Fibroblast of skin of left biceps (primary cell): ENCODE results near the gene BOK.
"Not testable (repeated sequence)": the region's sequence is repeated elsewhere in the genome, so short reads cannot be mapped to it uniquely, and the experiment has no call there.

Experiments used
- DNase-seq, 2 experiments: peaks; one replicate each; pipeline ENCODE4 v3.0.0-alpha.2; 2013; ENCODE audit warnings: low read depth in 2 of 2

Gene BOK

DNA sequence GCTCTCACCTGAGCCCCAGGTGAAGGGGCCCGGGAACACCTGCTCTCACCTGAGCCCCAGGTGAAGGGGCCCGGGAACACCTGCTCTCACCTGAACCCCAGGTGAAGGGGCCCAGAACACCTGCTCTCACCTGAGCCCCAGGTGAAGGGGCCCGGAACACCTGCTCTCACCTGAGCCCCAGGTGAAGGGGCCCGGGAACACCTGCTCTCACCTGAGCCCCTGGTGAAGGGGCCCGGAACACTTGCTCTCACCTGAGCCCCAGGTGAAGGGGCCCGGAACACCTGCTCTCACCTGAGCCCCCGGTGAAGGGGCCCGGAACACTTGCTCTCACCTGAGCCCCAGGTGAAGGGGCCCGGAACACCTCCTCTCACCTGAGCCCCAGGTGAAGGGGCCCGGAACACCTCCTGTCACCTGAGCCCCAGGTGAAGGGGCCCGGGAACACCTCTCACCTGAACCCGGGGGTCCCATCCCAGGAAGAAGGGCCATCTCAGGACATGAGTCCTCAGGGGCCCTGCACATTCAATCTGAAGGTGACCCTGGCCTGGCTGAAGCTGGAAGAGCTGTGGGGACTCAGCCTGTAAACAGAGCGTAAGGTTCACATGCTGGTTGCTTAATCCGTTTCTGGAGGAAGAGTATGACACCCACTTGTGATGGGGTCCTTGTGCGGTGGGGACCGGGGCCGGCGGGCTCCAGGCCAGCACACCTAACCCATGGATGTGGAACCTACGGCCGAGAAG, 14.5 kb downstream of the BOK start:
- not testable (repeated sequence) for DNase-seq

DNA sequence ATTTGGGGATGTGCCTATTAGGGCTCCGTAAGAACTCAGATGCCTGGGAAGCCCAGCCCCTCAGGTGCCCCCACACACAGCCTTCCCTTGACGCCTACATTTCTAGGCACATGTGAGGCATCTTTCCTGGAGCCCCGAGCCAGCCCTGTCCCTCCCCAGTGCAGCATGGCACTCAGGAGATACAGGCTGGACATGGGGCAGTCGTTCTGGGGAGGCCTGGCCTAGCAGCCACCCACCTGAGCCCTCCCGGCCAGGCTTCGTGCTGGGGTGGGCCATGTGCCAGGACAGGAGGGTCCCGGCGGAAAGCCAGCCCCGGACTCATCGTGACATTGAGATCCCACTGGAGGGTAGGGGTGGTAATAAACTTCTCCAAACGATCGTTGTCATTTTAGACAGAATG, 15.2 kb downstream of the BOK start:
- no peak for DNase-seq

DNA sequence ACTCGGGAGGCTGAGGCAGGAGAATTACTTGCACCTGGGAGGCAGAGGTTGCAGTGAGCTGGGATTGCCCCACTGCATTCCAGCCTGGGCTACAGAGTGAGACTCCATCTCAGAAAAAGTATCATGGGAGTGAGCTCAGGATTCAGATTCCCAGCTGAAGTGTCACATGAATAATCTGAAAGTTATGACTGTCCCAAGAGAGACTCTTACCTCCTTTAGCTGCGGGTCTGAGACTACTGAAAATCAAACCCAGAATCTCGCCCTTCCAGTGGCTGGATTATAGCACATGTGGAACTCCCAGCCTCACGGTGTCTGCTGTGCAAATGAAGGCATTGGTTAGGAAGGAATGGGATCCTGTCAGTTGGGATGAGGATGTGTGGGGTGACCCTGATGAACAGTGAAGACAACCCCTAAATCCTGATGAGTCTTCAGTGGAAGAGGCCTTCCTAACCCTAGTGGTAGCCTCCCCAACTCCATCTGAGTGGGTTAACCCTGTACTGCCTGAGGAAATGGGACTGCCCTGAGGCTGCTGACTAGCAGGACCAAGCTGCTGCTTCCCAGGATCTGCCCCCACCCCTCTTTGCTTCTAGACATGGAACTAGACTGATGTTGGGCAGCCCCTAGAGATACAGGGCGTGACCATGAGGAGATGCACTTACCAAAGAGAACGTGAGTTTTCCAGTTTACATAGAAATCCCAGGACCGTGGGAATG, 16.5 kb downstream of the BOK start:
- DNase-seq: no peak

DNA sequence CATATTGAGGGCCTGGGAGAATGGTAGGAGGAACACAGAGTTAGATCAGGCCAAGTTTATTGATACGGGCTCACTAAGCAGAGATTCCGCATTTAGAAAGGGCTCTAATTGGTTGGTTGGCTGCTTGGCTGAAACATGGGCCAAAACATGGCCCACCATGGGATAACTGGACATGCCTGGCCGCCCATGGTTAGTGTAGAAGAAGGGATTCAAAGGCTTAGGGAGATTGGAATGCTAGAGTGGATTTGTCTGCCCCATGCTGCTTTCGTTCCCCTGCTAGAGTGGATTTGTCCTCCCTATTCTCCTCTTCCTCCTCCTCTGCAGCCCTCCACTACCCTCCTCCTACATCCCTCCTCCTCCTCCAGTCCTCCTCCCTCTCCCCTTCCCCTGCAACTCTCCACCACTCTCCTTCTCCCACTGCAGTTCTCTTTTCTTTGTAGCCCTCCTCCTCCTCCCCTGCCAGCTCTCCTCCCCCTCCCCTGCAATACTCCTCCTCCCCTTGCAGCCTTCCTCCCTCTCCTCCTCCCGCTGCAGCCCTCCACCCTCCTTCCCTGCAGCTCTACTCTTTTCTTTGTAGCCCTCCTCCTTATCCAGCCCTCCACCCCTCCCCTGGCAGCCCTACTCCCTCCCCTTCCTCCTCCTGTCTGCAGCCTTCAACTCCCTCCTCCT, 17.2 kb downstream of the BOK start:
- DNase-seq: no peak

DNA sequence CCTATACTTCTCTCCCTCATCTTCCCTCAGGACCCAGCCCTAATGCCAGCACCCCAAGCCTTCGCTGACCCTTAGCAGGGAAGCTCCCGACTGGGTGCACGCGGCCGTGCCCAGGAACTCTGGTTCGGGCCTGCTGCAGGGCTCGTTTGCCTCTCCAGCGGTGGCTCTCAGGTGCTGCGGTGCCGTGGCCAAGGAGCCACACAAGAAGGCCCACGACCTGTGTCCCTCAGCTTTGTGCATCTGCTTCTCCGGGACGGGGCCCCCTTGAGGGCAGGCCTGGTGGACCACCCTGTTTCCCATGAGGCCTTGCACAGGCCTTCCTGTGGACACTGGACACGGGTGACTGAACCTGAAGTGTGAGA, 17.7 kb downstream of the BOK start:
- DNase-seq: no peak

DNA sequence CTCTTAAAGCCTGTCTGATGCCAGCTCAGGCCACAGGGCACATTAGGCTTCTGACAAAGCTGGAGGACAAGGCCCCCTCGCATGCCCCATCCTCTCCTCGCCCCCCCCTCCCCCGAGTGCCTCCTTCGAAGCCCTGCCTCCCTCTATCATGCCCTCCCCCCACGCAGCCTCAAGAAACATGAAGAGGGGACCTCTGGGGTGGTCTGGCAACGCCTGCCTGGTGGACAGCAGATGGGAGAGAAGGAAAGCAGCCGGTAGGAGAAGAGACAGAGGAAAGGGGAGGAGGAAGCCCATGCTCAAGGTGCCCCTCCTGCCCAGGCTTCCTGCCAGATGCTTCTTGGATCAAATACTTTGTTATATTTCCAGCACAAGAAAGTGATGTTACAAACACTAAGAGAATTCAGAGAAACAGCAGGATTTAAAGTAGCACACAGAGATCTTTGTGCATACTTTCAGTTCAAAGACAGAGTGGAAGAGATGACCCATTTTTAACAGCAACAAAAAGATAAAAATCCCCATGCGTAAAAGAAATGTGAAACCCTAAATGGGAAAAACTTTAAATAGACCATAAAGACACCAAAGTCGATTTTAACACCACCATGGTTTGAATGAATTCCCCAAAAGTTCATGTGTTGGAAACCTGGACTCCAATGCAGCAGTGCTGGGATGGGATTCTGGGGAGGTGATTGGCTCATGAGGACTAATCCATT, 19.0 kb downstream of the BOK start:
- DNase-seq: peak; percentile 27 to 29

DNA sequence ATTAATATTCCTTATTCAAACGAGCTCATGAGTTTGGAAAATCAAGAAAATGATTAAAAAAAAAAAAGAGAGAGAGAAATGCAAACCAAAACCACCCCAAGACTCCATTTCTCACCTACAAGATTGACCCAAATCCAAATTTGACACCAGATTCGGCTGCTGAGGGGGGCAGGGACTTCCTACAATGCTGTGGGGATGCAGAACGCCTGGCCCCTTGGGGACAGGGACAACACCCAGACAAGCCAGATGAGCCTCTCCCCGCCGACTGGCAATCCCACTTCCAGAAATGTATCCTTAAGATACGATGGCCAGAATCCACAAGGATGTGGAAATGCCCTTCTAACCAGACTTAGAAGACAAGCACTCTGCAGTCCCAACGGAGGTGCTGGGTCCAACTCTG, 20.7 kb downstream of the BOK start:
- DNase-seq: no peak

DNA sequence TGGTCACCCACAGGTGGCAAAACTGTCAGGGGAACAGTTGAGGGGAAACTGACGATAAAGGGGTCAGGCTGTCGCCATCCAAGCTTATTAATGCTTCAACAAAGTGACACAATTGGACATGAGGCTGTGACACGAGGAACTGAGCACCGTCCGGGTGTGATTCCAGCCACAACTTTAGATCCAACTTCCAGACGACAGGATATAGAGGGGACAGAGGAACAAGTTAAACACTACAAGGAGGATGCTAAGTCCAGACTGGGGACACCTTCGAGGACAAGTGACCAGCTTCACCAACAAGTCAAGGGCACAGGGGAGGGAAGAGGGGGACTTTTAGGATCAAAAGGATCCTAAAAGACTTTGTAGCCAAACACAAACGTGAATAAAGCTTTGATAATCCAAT, 23.8 kb downstream of the BOK start:
- DNase-seq: no peak

DNA sequence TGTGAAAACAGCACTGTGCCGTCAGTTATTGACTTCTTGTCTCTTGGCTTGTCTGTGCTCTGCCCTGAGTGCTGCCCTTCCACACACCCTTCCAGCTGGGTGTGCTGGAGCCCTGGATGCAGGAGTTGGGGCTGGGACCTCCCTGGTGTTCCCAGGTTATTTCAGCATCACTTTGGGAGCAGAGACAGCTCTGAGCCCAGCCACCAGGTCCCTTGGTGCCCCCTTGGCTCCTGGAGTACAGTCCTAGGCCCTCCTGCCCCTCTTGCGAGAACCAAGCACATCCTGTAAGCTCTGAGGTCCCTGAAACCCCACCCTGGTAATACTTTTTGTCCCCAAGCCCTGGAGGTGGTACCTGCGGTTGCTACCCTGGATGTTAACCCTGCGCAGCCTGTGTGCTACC, 24.3 kb downstream of the BOK start:
- no peak for DNase-seq

DNA sequence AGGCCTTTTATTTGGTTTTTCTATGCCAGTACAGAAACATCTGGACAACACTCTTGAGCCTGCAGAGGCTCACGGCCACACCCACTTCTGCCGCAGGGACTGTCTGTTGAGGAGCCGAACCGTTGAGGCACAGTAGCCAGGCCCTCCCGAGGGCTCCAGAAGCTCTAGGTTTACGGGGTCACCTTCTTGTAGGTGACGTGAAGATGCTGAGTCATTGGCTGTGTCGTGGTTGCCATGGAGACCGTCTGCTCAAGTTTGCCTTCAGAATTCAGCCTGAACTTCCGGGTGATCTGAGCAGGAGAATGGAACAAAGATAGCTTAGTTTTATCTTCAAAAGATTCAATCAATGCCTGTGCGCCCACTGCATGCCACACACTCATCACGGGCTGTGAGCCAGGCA, 25.9 kb downstream of the BOK start:
- DNase-seq: no peak

DNA sequence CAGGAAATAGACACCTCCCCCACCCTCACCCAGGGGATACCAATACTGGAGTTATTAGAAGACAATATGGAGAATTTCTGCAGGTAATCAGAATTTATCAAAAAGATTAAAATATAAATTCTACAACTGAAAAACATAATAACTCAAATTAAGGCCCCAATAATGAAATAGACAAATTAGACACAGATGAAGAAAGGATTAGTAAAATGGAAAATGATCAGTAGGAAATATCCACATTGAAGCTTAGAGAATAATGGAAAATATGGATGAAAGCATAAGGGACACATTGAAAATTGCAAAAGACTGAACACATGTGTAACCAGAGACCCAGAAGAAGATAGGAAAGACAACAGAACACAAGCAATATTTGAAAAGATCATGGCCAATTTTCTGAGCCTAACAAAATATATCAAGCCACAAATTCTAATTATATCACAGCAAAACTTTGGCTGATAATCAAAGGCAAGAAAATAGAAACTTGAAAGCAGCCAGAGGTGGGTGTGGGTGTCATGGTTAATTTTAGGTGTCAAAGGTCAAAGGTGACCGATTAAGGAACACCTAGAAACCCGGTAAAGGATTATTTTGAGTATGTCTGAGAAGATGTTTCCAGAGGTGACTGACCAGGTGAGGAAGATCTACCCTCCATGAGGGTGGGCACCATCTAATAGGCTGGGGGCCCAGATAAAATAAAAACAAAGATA, 28.2 kb downstream of the BOK start:
- no peak for DNase-seq

DNA sequence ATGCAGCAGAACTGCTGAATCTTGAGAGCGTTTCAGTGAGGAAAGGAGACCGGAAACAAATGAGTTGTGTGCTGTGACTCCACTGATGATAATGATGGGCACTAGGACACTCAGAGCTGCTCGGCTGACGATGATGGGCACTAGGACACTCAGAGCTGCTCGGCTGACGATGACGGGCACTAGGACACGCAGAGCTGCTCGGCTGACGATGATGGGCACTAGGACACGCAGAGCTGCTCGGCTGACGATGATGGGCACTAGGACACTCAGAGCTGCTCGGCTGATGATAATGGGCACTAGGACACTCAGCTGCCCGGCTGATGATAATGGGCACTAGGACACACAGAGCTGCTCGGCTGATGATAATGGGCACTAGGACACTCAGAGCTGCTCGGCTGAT, 31.3 kb downstream of the BOK start:
- not testable (repeated sequence) for DNase-seq

DNA sequence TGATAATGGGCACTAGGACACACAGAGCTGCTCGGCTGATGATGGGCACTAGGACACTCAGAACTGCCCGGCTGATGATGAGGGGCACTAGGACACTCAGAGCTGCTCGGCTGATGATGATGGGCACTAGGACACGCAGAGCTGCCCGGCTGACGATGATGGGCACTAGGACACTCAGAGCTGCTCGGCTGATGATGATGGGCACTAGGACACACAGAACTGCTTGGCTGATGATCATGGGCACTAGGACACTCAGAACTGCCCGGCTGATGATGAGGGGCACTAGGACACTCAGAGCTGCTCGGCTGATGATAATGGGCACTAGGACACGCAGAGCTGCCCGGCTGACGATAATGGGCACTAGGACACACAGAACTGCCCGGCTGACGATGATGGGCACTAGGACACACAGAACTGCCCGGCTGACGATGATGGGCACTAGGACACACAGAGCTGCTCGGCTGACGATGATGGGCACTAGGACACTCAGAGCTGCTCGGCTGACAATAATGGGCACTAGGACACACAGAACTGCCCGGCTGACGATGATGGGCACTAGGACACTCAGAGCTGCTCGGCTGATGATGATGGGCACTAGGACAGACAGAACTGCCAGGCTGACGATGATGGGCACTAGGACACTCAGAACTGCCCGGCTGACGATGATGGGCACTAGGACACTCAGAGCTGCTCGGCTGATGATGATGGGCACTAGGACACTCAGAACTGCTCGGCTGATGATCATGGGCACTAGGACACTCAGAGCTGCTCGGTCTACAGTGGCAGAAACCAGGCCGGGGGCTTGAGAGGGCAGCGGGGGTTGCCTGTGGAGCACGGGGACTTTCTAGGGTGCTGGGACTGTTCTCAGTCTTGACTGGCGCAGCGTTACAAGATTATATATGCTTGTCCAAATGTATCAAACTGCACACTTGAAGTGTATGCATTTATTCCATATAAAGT, 32.2 kb downstream of the BOK start:
- not testable (repeated sequence) for DNase-seq

DNA sequence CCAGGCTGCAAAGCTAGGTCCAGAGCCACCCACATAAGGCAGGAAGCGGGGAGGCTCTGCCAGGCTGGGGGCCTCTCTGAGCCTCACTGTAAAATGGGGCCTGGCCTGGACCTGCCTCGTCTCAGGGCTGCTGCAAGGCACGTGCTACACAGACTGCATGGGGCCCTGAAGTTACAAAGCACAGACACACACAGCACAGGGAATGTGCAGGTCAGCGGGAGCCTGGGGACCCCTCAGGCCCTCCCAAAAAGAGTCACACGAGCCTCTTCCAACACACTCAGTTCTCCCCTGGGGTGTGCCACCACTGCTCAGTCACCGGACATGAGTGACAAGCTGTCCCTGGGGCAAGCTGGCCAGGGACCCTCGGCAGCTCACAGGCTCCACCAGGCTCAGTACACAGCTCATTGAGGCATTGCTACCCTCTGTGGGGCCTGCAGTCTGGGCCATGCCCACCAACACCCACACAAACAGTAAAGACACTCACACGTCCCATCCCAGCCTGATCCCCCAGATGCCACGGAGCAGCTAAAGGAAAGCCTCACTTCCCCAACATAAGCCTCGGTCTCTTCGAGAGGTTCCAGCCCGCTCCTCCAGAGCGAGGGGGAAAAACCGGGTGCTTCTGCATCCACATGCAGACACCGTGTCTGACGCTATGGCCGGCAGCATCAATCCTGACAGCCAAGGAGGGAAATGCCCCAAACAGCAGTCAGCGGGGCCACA, 33.7 kb downstream of the BOK start:
- DNase-seq: no peak

DNA sequence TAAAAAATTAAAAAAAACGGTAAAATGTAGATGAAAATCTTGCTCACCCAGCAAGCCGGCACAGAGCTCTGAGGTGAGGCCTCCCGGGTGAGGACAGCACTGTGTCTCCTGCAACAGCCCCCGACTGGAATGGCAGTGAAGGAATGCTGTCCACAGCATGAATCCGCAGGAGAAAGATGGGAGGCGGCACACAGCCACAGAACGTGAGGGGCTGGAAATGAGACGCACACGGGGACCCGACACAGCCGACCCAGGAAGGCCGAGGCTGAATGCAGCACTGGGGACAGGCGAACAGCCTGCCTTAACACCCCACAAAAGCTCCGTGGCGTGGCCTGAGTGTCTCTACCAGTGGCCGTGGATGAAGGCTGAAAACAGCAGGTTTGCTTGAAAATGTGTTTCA, 34.7 kb downstream of the BOK start:
- DNase-seq: no peak

DNA sequence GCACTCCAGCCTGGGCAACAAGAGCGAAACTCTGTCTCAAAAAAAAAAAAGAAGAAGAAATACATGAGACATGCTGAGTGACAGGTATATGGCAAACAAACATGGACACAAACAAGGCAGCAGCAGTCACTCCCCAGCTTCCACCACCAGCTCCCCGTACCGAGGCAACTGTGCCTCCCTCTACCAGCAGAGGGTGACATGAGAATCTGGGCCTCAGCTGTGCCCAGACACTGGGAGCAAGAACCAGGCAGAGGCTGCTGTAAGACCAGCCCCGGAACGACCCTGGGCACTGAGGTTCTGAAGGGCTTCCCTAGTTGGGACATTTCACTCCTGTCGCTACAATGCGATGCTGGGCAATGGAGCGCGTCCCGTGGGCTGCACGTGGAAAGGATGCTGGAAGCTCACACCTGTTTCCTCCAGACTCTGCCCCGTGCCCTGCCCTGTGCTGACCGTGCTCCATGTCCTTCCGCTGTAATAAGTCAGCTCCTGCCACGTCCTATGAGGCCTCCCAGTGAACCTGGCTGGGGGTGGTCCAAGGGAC, 37.1 kb downstream of the BOK start:
- no peak for DNase-seq

DNA sequence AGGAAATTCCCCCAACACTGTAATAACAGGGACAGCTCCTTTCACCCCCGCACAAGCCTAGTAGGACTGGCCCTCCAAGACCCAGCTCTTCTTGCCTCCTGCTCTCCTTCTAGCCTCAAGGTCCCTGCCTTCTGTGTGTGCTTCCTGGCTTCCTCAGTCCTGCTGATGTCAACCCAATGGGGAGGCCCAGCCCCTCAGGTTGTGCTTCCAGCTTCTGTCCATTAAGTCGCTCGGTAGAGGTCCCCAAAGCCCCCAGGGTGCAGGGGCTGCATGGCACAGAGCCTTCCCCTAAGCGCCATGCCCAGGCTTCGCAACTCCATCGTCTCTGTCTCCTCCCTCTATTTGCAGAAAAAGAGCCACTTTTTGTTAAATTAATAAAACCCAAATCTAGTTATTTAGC, 39.0 kb downstream of the BOK start:
- DNase-seq: no peak

DNA sequence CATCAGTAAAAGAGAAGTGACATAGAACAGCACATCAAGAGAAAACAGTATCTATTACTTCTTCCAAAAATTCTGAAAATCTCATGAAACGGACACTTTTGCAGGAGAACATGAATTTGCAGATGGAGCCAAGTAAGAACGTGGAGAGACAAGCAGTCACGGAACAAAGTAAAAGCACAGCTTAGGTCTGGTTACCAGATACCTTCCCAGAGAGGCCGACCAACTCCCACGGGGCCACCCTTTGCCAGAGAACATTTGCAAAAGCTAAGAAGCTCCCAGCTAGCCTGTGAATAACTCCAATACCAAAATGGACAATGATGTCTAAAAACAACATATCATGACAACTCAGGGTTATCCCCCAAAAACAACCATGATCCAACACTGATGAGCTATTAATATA, 39.5 kb downstream of the BOK start:
- DNase-seq: no peak

DNA sequence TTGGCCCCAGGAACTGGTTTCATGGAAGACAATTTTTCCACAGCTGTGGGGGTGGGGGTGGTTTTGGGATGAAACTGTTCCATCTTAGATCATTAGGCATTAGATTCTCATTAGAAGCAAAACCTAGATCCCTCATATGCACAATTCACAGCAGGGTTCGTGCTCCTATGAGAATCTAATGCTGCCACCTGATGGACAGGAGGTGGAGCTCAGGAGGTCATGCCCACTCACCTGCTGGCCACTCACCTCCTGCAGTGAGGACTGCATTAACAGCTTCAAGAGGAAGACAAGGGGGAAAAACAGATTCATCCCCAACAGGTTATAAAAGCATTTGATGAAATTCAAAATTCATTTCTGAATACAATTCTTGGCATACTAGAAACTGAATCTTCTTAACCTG, 39.9 kb downstream of the BOK start:
- DNase-seq: no peak

DNA sequence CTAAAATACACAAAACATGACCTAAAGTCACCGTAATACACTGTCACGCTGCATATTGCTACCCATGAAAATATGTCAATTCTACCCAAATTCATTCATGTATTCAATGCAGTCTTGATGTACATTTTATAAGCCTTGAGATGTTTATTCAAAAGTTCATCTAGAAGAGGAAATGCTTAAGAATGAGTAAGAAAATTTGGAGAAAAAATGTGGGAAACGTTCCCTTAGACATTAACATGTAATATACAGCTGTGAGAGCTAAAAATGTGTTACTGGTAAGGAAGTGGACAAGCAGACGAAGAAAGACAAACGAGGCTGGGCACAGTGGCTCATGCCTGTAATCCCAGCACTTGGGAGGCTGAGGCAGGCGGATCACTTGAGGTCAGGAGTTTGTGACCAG, 41.1 kb downstream of the BOK start:
- DNase-seq: no peak
